MCF 10A (cell line): ENCODE data around the gene ZNF467. TPM values are rescaled to one million over a fixed set of nuclear protein-coding genes. Genes with fewer than 3 reads are reported as not detected.
A peak's percentile ranks its signal among the peaks of the same experiment; 100 is the strongest.

ENCODE experiments used
- BruUV-seq: library from RNA; stranded (reverse); fragments of 400-500 nt; replicated peaks from 2 replicates; lab custom pipeline; 2021; lab: Mats Ljungman, UMichigan
- CTCF ChIA-PET: fragments of 300-600 bp; sonication (Branson Sonifier 250); formaldehyde crosslinking; extraction: SDS; loops from one replicate; lab custom pipeline; 2021; ENCODE audit warnings: antibody characterized with exemption, inconsistent platforms; lab: Yijun Ruan, JAX
- POLR2A ChIA-PET: fragments of 300-600, 350-650 bp; sonication (Branson Sonifier 250); formaldehyde crosslinking; extraction: SDS; loops from one replicate; lab custom pipeline; 2020; ENCODE audit warnings: antibody characterized with exemption, inconsistent platforms; lab: Yijun Ruan, JAX
- DNase-seq: peaks from one replicate; pipeline ENCODE4 v3.0.0-alpha.2; 2018; ENCODE audit not compliant: unreplicated experiment
- H3K27ac Mint-ChIP-seq: one replicate; pipeline ENCODE4 v1.8.0; 2022; ENCODE audit warnings: mild to moderate bottlenecking, low read depth, mixed read lengths; ENCODE audit not compliant: unreplicated experiment
- H3K27me3 Mint-ChIP-seq: one replicate; pipeline ENCODE4 v1.8.0; 2022; ENCODE audit warnings: mixed read lengths; ENCODE audit not compliant: insufficient read depth, unreplicated experiment
- H3K36me3 Mint-ChIP-seq: one replicate; pipeline ENCODE4 v1.8.0; 2022; ENCODE audit warnings: mild to moderate bottlenecking, moderate library complexity, mixed read lengths; ENCODE audit not compliant: insufficient read depth, unreplicated experiment
- H3K4me1 Mint-ChIP-seq: one replicate; pipeline ENCODE4 v1.8.0; 2022; ENCODE audit warnings: mixed read lengths; ENCODE audit not compliant: insufficient read depth, unreplicated experiment
- H3K4me3 Mint-ChIP-seq: one replicate; pipeline ENCODE4 v1.8.0; 2022; ENCODE audit warnings: mild to moderate bottlenecking, moderate library complexity, mixed read lengths; ENCODE audit not compliant: unreplicated experiment
- H3K9me3 Mint-ChIP-seq: one replicate; pipeline ENCODE4 v1.8.0; 2022; ENCODE audit warnings: mixed read lengths; ENCODE audit not compliant: unreplicated experiment
- CTCF ChIP-seq: fragments of 200-600 bp; IDR thresholded peaks from one replicate; pipeline ENCODE4 v1.8.0; 2022; ENCODE audit warnings: antibody characterized with exemption, mild to moderate bottlenecking; ENCODE audit not compliant: unreplicated experiment
- intact Hi-C: fragments of 100-400 bp; cut with micrococcal nuclease; formaldehyde crosslinking; loops from 2 replicates; pipeline ENCODE4 v1.14.1; 2022
- total RNA-seq: library from RNA; stranded (reverse); gene quantifications from 2 replicates; pipeline ENCODE4 v1.2.3, GENCODE V29; 2022

Gene ZNF467
- total RNA-seq, 1 experiment from 2014 or later = 3.7 TPM

GRCh38 chr7:149748076-149748874, 25.1 kb downstream of the ZNF467 start:
- intact Hi-C loops = no loop called here

GRCh38 chr7:149743476-149744255, 29.7 kb downstream of the ZNF467 start:
- no peak overlapping the region for H3K27ac Mint-ChIP-seq
- TF ChIP-seq CTCF = no peak
- no peak for DNase-seq
- no peak overlapping the region for H3K4me3 Mint-ChIP-seq
- peaks cover 8% of the 10 kb centered on the region for H3K4me1 Mint-ChIP-seq
- BruUV-seq = no TSS peak
- ChIA-PET CTCF (interaction anchor here (0.5 to 2.7 kb wide), 8 partner anchors 12 to 992 kb away, joined by 3 to 15 read pairs (median 3); no protein-coding TSS in a partner anchor), POLR2A (interaction anchor here (0.5 to 0.8 kb wide), 2 partner anchors 77 to 234 kb away, joined by 3 read pairs; no protein-coding TSS in a partner anchor)
- intact Hi-C loops = no loop called here
- H3K9me3 Mint-ChIP-seq = no peaks in the 10 kb centered on the region
- H3K27me3 Mint-ChIP-seq = no peaks in the 10 kb centered on the region
- peaks cover 6% of the 10 kb centered on the region for H3K36me3 Mint-ChIP-seq

More at GRCh38 chr7:149748076-149748874, 25.1 kb downstream of the ZNF467 start:
- BruUV-seq = no TSS peak
- H3K4me1 Mint-ChIP-seq = no peaks in the 10 kb centered on the region
- H3K27ac Mint-ChIP-seq = no peak overlapping the region
- no peak overlapping the region for H3K4me3 Mint-ChIP-seq
- H3K36me3 Mint-ChIP-seq = no peaks in the 10 kb centered on the region
- H3K27me3 Mint-ChIP-seq = no peaks in the 10 kb centered on the region
- CTCF ChIA-PET = interaction anchor here (0.6 to 2.0 kb wide), 10 partner anchors 8 to 1336 kb away, joined by 3 to 5 read pairs (median 3); no protein-coding TSS in a partner anchor
- no peak for TF ChIP-seq CTCF
- no peaks in the 10 kb centered on the region for H3K9me3 Mint-ChIP-seq
- DNase-seq = no peak
- POLR2A ChIA-PET = interaction anchor here (0.6 to 2.0 kb wide), 3 partner anchors 10 to 123 kb away, joined by 3 to 5 read pairs (median 5); no protein-coding TSS in a partner anchor

GRCh38 chr7:149742075-149742701, 31.2 kb downstream of the ZNF467 start:
- Mint-ChIP-seq H3K27me3 (no peaks in the 10 kb centered on the region), H3K9me3 (no peaks in the 10 kb centered on the region), H3K27ac (no peak overlapping the region), H3K4me3 (peak overlapping the region; percentile 71), H3K4me1 (peaks cover 8% of the 10 kb centered on the region), H3K36me3 (peaks cover 6% of the 10 kb centered on the region)
- intact Hi-C loops = loop anchor here (1.0 kb wide), 1 partner anchor 80 kb away; no protein-coding TSS in a partner anchor
- DNase-seq = peak; percentile 67
- TF ChIP-seq CTCF = peak; percentile 93
- no TSS peak for BruUV-seq
- POLR2A ChIA-PET = interaction anchor here (0.9 to 1.1 kb wide), 2 partner anchors 8 to 547 kb away, joined by 3 read pairs; partner anchors contain the start of gene ZNF282
- CTCF ChIA-PET = interaction anchor here (0.6 to 3.4 kb wide), 39 partner anchors 10 to 1569 kb away, joined by 3 to 39 read pairs (median 4); no protein-coding TSS in a partner anchor
